HG02759 (cell line): Measurements from ENCODE around the gene DCBLD2.
"Not testable (repeated sequence)": the region's sequence is repeated elsewhere in the genome, so short reads cannot be mapped to it uniquely, and the experiment has no call there.

Experiments
- ATAC-seq: cut with Tn5 transposase; IDR thresholded peaks from one replicate; pipeline ENCODE4 v1.9.1; 2021; ENCODE audit warnings: mild to moderate bottlenecking, moderate library complexity; ENCODE audit not compliant: unreplicated experiment

The DCBLD2 gene

GRCh38 chr3:98893740-98894139 lies 7.8 kb downstream of the DCBLD2 start:
- no peak for ATAC-seq

- no peak for ATAC-seq
Observed at GRCh38 chr3:98892263-98892662, 9.2 kb downstream of the DCBLD2 start.

DNA sequence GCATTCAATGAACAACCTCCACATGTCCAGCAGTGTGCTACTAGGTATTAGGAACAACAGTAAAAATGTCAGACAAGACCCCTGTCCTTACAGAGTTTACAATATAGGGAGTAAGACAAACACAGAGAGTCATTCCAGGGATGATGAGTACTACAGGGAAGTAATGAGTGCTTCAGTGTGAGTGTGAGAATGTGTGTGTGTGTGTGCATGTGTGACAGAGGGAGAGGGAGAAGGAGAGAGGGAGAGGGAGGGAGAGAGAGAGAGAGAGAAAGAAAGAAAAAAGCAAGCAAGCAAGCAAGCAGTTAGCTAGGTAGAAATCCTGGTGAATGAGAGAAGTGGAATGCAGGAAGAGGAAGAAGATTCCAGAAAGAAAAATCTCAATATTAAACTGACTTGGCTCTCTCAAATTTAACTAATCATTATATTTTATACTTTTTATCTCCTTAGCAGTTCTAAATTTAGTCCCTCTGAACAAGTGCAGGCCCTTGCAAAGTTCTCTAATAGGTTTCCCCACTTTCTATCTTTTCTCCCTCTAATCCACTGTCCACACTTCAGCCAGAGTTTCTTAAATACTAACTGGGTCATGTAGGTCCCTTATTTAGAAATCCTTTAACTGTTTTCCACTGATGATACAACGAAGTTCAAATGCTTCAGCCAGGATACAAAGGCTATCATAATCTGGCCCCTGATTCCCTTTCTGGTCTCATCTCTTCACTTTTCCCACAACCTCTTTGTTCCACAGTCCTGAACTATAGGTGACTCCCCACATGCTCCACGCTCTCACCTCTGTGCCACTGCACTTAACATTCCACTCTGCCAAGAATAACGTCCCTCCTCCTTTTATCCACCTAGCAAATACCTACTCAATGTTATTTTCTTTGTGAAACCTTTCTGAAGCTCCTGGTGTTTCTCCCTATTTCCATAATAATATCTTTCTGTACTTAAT lies 10.3 kb downstream of the DCBLD2 start:
- no peak for ATAC-seq

DNA sequence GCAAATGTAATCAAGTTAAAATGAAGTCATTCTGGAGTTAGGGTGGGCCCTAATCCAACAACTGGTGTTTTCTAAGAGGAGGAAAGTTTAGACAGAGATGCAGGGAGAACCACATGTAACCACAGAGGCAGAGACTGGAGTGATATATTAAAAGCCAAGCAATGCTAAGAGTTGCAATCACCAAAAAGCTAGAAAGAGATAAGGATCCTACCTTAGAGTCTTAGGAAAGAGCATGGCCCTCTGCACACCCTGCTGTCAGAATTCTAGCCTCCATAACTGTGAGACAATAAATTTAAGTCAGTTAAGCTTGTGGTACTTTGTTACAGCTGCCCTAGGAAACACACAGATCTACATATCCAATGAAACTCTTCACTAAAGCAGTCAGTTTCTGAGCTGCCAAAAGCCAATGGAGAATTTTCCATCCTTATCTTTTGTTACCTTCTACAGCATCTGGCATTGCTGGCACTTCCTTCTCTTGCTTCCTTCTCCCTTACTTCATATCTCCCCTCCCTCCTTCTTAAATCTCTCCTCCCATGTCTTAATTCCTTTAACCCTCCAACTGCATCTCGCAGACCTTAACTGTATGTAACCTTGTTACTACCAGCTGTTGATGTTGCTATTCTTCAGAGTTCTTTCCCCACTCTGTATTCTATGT lies 11.2 kb downstream of the DCBLD2 start:
- ATAC-seq = no peak

- no peak for ATAC-seq
Observed at GRCh38 chr3:98887684-98888083, 13.8 kb downstream of the DCBLD2 start.

DNA sequence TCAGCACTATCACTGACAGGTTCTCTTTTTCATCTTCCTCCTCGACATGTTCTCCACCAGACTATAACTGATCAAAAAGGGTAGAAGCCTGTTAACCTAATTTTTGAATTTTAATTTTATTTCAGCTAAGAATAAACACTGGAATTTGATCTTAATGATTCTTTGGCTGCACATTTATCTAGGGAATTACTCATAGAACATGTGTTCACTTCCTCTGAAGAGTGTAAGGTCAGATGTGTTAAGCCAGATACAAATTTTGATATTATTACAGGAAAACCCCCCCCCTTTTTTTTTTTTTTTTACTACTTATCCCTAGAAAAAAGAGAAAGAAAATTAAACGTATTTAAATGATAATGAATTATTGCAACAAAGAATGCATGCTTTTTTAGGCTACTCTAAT lies 15.0 kb downstream of the DCBLD2 start:
- ATAC-seq = no peak

DNA sequence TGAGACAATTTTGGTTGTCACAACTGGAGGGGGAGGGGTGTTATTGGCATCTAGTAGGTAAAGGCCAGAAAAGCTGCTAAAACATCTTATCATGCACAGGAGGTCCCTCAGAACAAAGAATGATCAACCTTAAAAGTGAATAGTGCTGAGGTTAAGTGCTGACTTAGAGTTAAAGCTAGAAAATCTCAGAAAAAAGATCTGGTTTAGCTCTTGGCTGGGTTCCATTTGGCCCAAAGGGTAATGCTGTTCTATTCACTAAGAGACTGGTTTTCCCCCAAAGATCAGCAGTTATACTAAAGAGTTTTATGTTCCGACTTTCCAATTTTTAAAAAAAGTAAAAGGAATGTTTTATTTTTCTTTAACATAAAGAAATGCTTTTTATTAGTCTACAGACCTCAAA lies 15.6 kb downstream of the DCBLD2 start:
- no peak for ATAC-seq

DNA sequence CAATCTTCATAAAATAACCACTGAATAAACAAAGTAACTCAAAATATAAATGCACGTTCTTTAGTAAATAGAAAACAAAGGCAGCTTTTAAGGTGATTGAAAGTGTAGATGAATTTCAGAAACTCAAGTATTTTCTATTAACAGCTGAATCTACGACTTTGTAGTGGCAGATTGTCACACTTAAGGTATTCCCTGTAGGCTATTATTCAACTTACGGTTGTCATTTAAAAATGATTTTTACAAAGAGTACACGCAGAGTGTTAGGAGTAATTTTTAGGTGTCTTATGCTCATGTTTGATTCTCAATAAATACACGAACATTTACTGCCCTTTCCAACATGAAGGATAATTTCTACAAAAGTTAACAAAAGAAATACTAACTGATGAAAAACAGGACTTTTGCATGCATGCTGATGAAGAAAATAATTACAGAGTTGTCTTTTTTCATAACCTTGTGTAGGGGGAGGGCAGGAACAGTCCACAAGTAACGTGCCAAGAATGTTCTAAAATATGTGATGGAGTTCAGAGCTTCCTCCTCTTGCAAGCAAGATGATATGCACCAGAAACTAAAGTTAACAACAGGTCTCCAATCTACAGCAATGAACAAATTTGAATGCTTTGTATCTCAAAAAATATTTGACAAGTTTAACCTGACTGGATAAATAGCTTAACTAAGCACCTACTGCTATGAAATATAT lies 16.7 kb downstream of the DCBLD2 start:
- no peak for ATAC-seq

- not testable (repeated sequence) for ATAC-seq
Observed at GRCh38 chr3:98882614-98883333, 18.7 kb downstream of the DCBLD2 start.

GRCh38 chr3:98877132-98877531 lies 24.4 kb downstream of the DCBLD2 start:
- ATAC-seq = peak; percentile 76

DNA sequence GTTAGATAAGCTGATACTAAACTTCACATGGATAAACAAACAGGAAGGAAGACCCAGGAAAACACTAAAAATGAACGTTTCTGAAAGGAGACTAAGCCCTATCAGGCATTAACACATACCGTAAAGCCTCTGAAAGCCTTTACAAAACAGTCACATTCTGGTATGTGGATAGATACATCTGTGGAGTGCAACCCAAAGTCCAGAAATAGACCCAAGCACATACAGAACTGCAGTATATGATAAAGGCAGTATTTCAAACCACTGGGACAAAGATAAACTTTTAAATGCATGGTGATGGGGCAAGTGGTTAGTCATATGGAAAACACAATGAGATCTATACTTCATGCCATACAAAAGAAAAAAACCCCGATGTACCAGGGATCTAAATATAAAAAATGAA lies 26.0 kb downstream of the DCBLD2 start:
- ATAC-seq = no peak

GRCh38 chr3:98874602-98875249 lies 26.8 kb downstream of the DCBLD2 start:
- ATAC-seq = no peak

DNA sequence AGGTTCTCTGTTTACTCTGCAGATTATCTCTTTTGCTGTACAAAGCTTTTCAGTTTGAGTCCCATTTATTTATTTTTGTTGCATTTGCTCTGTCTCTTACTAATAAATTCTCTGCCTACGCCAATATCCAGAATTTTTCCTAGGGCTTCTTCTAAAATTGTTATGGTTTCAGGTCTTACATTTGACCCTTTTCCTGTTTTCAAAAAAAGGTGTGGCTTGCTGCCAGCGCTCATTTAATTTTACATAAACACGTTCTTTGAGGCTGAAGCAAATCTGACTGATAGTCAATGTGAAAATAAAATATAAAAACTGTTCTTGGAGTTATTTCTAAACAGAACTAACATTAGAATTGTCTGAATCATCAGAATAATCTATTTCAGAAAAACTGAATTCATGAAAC lies 32.1 kb downstream of the DCBLD2 start:
- no peak for ATAC-seq

- ATAC-seq = not testable (repeated sequence)
Observed at GRCh38 chr3:98857971-98858370, 43.5 kb downstream of the DCBLD2 start.

DNA sequence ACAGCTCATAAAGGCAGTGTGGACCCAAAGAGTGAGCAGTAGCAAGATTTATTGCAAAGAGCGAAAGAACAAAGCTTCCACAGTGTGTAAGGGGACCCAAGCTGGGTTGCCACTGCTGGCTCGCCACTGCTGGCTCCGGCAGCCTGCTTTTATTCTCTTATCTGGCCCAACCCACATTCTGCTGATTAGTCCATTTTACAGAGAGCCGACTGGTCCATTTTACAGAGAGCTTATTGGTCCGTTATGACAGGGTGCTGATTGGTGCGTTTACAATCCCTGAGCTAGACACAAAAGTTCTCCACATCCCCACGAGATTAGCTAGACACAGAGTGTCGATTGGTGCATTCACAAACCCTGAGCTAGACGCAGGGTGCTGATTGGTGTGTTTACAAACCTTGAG lies 44.2 kb downstream of the DCBLD2 start:
- ATAC-seq = not testable (repeated sequence)

GRCh38 chr3:98856724-98857123 lies 44.8 kb downstream of the DCBLD2 start:
- ATAC-seq = no peak

DNA sequence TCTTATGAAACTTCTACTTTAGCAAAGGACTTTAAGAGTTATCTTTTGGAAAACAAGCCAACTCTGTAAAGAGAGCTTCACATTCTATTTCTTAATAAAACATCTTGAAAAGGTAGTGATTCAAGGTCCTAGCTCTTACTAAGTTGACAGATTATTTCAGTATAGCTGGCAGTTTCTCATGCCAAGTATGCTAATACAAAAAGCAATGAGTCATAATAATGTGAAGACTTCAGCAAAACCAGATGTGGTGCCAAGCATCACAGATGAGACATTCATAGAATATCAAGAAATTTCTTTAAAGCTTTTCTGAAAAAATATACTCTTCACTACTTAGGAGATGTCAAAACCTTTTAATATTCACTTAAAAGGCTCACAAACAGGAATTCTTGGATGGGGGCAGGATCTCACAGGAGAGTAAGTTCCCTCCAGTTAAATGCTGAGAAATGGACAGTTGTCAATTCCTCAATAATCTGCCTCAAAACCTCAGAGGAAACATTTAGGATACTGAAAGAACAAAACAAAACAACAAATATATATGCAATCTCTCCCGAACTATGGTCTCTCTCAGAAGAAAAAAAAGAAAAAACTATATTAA lies 45.6 kb downstream of the DCBLD2 start:
- no peak for ATAC-seq

GRCh38 chr3:98848108-98848507 lies 53.4 kb downstream of the DCBLD2 start:
- ATAC-seq = no peak

- ATAC-seq = no peak
Observed at GRCh38 chr3:98846101-98846500, 55.4 kb downstream of the DCBLD2 start.
